Measurements from ENCODE around the gene OTC. TPM values are rescaled to one million over a fixed set of nuclear protein-coding genes. Genes with fewer than 3 reads are reported as not detected.

OTC gene
- total RNA-seq, 1 experiment from 2014 or later = not detected

DNA sequence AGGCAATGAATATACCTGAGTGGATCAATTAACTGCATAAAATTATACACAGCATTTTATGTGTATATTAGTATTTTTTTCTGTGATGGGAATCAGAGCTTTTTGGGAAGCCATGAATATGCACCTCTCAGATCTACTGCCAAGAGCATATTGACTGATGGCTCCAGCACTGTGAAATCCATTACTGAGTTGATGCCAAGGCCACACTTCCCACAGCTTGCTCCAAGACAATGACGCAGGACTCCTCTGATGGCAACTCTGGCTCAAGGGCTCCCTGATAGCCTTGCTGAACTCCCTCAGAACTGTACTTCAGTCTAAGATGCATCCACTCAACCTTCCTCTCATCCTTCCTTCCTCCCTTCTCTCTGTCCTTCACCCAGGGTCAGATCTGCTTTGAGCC lies 82.7 kb downstream of the OTC start:
- Mint-ChIP-seq H3K27me3 (ENCODE audit: low read depth) (no peaks in the 10 kb centered on the region), H3K9me3 (peaks cover 47 to 53% of the 10 kb centered on the region in 2 experiments), H3K27ac (no peak overlapping the region), H3K36me3 (ENCODE audit: insufficient read depth in 1 of 3, low read depth in 3 of 3) (peaks cover 0 to 2% (median 0%) of the 10 kb centered on the region in 3 experiments; a peak in 1 of 7 replicates), H3K4me3 (no peak overlapping the region), H3K4me1 (no peaks in the 10 kb centered on the region)
- Histone ChIP-seq H2BK15ac (ENCODE audit: low read depth, low read length) (no peak overlapping the region), H3K79me1 (ENCODE audit: insufficient read depth, low read depth, low read length, poor library complexity, severe bottlenecking) (no peaks in the 10 kb centered on the region), H4K8ac (replicated peaks; ENCODE audit: insufficient read length, low read depth, low read length) (no peak overlapping the region), H2AFZ (ENCODE audit: low read length) (no peak overlapping the region), H3K79me2 (ENCODE audit: insufficient read depth, low read length) (no peaks in the 10 kb centered on the region), H3K14ac (ENCODE audit: insufficient read depth, low read length) (no peak overlapping the region), H2AK5ac (ENCODE audit: insufficient read length, low read length) (no peak overlapping the region), H3K4me2 (ENCODE audit: insufficient read depth, insufficient read length, low read length) (no peak overlapping the region), H3K4ac (ENCODE audit: low read depth, low read length) (no peak overlapping the region), H3K27me3 (ENCODE audit: insufficient read depth, low read length) (no peaks in the 10 kb centered on the region), H3K9ac (ENCODE audit: extremely low read depth, insufficient read length, low read length) (no peak overlapping the region), H4K91ac (ENCODE audit: insufficient read length, low read depth, low read length) (no peak overlapping the region), H4K5ac (ENCODE audit: insufficient read length, low read depth, low read length) (no peak overlapping the region), H2BK120ac (ENCODE audit: low read depth, low read length, poor library complexity, severe bottlenecking) (no peak overlapping the region), H2BK12ac (ENCODE audit: insufficient read length, low read depth, low read length) (no peak overlapping the region), H3K27ac (ENCODE audit: insufficient read length, low read depth, low read length) (no peak overlapping the region), H3K56ac (ENCODE audit: insufficient read length, low read depth, low read length) (no peak overlapping the region), H3K18ac (ENCODE audit: insufficient read length, low read depth, low read length) (no peak overlapping the region), H2BK20ac (ENCODE audit: low read depth, low read length, poor library complexity, severe bottlenecking) (no peak overlapping the region), H4K20me1 (ENCODE audit: control insufficient read depth, insufficient read depth, insufficient read length) (no peaks in the 10 kb centered on the region), H3K23me2 (ENCODE audit: insufficient read length, low read depth, low read length, poor library complexity, severe bottlenecking) (no peaks in the 10 kb centered on the region), H2BK5ac (ENCODE audit: insufficient read length, low read length) (no peak overlapping the region), H3K9me3 (ENCODE audit: control insufficient read depth, low read depth, low read length) (peaks cover 5% of the 10 kb centered on the region), H3K23ac (ENCODE audit: insufficient read length, low read depth, low read length) (no peak overlapping the region), H3K4me1 (ENCODE audit: insufficient read depth, low read length) (no peaks in the 10 kb centered on the region), H3T11ph (ENCODE audit: low read length) (no peak overlapping the region)
- no CpG with 5 or more reads among the region's 1 CpG for WGBS (ENCODE audit: extremely low coverage, insufficient read length, low lambda C conversion rate)
- TF ChIP-seq, protein P1, sequence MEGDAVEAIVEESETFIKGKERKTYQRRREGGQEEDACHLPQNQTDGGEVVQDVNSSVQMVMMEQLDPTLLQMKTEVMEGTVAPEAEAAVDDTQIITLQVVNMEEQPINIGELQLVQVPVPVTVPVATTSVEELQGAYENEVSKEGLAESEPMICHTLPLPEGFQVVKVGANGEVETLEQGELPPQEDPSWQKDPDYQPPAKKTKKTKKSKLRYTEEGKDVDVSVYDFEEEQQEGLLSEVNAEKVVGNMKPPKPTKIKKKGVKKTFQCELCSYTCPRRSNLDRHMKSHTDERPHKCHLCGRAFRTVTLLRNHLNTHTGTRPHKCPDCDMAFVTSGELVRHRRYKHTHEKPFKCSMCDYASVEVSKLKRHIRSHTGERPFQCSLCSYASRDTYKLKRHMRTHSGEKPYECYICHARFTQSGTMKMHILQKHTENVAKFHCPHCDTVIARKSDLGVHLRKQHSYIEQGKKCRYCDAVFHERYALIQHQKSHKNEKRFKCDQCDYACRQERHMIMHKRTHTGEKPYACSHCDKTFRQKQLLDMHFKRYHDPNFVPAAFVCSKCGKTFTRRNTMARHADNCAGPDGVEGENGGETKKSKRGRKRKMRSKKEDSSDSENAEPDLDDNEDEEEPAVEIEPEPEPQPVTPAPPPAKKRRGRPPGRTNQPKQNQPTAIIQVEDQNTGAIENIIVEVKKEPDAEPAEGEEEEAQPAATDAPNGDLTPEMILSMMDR (conservative IDR thresholded peaks at IDR 0.05) = no peak
- no peak for DNase-seq
